H7 (cell line): ENCODE measurements around the gene INO80. TPM values are rescaled to one million over a fixed set of nuclear protein-coding genes. Genes with fewer than 3 reads are reported as not detected.
"Not testable (repeated sequence)": the region's sequence is repeated elsewhere in the genome, so short reads cannot be mapped to it uniquely, and the experiment has no call there.

Experiments used
- DNase-seq: peaks from one replicate; pipeline ENCODE4 v3.0.0; 2012
- H3K27me3 ChIP-seq: 2 replicates; pipeline ENCODE4 v1.6.0; 2011; ENCODE audit warnings: mild to moderate bottlenecking, low read length; ENCODE audit not compliant: control insufficient read depth, insufficient read depth
- H3K36me3 ChIP-seq: replicated peaks from 2 replicates; pipeline ENCODE4 v1.5.1; 2011; ENCODE audit warnings: low read length; ENCODE audit not compliant: control insufficient read depth, insufficient read depth
- H3K4me3 ChIP-seq: 2 replicates; pipeline ENCODE4 v1.5.1; 2011; ENCODE audit warnings: low read depth, mild to moderate bottlenecking, control low read depth, low read length, moderate library complexity; ENCODE audit not compliant: insufficient read depth
- total RNA-seq: library from RNA; depleted of rRNA; stranded (reverse); fragments of >200 nt; shearing (Covaris generic); gene quantifications from 2 replicates; pipeline ENCODE4 v1.2.3, GENCODE V29; 2014

The INO80 gene
- total RNA-seq, 1 experiment from 2014 or later = 17.1 TPM

DNA sequence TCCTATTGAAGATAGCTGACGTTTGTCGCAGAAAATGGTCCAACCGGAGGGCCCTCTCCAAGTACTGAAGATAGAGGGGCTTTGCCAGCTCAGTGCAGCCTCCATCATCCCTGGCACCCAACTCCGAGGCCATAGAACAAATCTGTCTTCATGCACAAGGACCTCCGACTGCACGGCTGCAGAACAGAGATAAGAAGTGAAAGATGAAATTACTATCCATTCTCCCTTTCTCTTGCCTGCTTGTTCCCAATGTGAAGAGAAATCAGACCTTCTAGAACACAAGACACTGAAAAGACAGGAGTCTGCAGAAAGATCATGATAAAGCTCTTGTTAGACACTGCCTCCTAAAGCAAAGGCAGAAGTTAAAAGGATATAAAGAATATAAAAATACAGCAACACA is 19.9 kb downstream of the INO80 start:
- Histone ChIP-seq H3K27me3 (no peaks in the 10 kb centered on the region), H3K4me3 (no peak overlapping the region), H3K36me3 (peaks cover 11% of the 10 kb centered on the region)
- no peak for DNase-seq

DNA sequence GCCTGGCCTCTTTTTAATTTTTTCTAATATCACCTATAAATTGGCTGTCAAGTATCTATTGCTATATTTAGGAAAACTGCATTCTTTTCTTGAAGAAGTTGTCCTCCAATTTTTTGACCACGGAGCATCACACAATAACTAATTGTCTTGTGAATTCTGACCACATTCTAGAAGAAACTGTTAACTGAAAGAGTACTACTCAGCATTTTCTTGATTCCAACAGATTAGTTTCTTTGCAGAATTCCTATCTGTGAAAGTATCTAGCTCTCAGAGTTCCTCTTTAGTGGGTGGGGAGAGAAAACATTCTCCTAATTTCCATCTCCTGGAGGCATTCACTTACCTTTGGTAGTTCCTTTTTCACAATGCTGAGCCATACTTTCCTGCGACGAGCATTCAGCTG is 31.1 kb downstream of the INO80 start:
- DNase-seq = no peak
- H3K4me3 ChIP-seq = no peak overlapping the region
- no peaks in the 10 kb centered on the region for H3K27me3 ChIP-seq
- H3K36me3 ChIP-seq = peaks cover 21% of the 10 kb centered on the region

DNA sequence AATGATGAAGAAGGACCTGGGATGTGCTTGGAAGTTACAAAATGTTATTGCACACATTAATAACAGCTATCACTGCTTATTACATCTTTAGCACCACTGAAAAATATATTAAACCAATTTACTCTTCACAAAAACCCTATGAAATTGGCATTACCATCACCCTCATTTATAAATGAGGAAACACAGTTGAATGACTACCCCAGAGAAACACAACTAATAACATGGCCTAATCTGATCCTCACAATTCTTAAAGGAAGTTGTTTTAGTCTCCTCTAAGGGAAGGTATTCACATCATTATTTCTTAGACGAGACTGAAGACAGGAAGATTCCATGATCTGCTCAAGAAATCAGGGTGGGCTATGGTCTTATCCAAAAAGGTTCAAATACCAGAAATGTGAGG is 35.9 kb downstream of the INO80 start:
- no peak overlapping the region for H3K4me3 ChIP-seq
- H3K36me3 ChIP-seq = peaks cover 18% of the 10 kb centered on the region
- no peaks in the 10 kb centered on the region for H3K27me3 ChIP-seq
- no peak for DNase-seq

GRCh38 chr15:41079717-41080116 is 36.4 kb downstream of the INO80 start:
- Histone ChIP-seq H3K27me3 (no peaks in the 10 kb centered on the region), H3K4me3 (no peak overlapping the region), H3K36me3 (peaks cover 14% of the 10 kb centered on the region)
- DNase-seq = no peak

DNA sequence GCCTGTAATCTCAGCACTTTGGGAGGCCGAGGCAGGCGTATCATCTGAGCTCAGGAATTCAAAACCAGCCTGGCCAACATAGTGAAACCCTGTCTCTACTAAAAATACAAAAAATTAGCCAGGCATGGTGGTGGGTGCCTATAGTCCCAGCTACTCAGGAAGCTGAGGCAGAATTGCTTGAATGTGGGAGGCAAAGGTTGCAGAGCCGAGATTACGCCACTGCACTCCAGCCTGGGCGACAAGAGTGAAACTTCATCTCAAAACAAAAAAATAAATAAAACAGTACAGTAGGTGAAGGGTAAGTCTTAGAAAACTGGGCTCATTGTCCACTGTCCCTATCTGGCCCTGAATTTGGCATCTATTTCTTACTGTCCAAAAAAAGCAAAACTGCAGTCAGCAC is 37.2 kb downstream of the INO80 start:
- not testable (repeated sequence) for H3K27me3 ChIP-seq, H3K4me3 ChIP-seq, DNase-seq
- H3K36me3 ChIP-seq = peaks cover 16% of the 10 kb centered on the region

GRCh38 chr15:41078125-41078524 is 38.0 kb downstream of the INO80 start:
- Histone ChIP-seq H3K36me3 (peaks cover 18% of the 10 kb centered on the region), H3K4me3 (no peak overlapping the region), H3K27me3 (no peaks in the 10 kb centered on the region)
- no peak for DNase-seq

DNA sequence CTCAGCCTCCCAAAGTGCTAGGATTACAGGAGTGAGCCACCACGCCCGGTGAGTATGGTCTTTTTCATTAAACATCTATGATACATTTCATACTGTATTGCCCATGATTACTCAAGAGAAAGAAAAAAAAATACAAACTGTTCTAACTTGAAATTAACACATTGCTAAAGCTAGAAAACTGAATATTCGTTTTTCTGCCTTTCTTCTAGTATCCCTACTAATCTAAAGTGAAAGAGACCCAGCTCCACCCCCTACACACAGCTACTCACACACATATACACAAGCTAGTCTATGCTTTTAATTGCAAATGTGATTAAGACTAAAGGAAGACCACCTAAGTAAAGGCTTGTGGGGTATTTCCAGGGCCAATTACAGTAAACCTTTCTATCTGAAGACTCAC is 43.1 kb downstream of the INO80 start:
- Histone ChIP-seq H3K36me3 (peaks cover 16% of the 10 kb centered on the region), H3K4me3 (no peak overlapping the region), H3K27me3 (no peaks in the 10 kb centered on the region)
- DNase-seq = no peak

GRCh38 chr15:41072013-41072412 is 44.1 kb downstream of the INO80 start:
- peaks cover 17% of the 10 kb centered on the region for H3K36me3 ChIP-seq

GRCh38 chr15:41066516-41066915 is 49.6 kb downstream of the INO80 start:
- Histone ChIP-seq H3K36me3 (peaks cover 19% of the 10 kb centered on the region), H3K4me3 (no peak overlapping the region), H3K27me3 (no peaks in the 10 kb centered on the region)
- DNase-seq = no peak

More at GRCh38 chr15:41072013-41072412, 44.1 kb downstream of the INO80 start:
- Histone ChIP-seq H3K27me3 (no peaks in the 10 kb centered on the region), H3K4me3 (no peak overlapping the region)
- DNase-seq = no peak

DNA sequence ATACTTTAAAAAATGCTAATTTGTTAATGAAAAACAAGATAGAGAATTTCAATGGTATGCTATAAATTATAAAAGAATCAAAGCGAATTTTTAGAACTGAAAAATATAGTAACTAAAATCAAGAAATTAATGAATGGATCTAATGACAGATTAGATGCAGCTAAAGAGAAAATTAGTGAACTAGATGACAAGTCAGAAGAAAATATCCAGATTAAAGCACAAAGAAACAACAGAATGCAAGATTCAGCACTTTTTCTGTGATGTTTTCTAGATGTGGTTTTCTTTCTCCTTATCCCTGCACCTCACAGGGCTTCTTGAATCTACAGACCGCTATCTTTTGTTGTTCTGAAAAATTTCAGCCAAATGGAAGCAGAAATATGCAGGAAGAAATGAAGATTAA is 54.4 kb downstream of the INO80 start:
- no peak overlapping the region for H3K4me3 ChIP-seq
- no peaks in the 10 kb centered on the region for H3K27me3 ChIP-seq
- H3K36me3 ChIP-seq = peaks cover 14% of the 10 kb centered on the region
- no peak for DNase-seq

GRCh38 chr15:41060505-41060904 is 55.6 kb downstream of the INO80 start:
- Histone ChIP-seq H3K27me3 (no peaks in the 10 kb centered on the region), H3K36me3 (peaks cover 17% of the 10 kb centered on the region), H3K4me3 (no peak overlapping the region)
- no peak for DNase-seq

DNA sequence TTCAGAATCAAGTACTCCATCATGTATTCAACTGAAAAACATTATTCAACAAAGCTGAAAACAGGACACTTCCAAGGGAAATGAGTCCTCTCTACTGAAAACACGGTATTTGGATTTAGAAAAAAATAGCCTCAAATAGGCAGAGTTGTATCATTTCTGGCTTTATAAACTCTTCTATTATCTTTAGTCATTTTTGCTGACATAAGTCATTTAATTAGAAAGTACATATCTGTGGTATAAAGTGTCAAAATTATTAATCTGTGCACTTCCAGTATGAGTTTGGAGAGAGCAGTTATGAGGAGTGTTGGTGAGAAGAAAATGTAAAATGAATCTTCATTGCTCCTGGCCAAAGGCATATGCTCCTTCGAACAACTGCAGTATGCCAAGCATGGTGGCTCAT is 59.3 kb downstream of the INO80 start:
- peaks cover 21% of the 10 kb centered on the region for H3K36me3 ChIP-seq
- no peaks in the 10 kb centered on the region for H3K27me3 ChIP-seq

GRCh38 chr15:41055706-41056105 is 60.4 kb downstream of the INO80 start:
- no peak overlapping the region for H3K4me3 ChIP-seq
- H3K27me3 ChIP-seq = no peaks in the 10 kb centered on the region
- peaks cover 21% of the 10 kb centered on the region for H3K36me3 ChIP-seq
- no peak for DNase-seq

More for the DNA sequence above, 59.3 kb downstream of the INO80 start:
- no peak for DNase-seq
- H3K4me3 ChIP-seq = no peak overlapping the region

GRCh38 chr15:41051139-41051538 is 64.9 kb downstream of the INO80 start:
- DNase-seq = no peak
- H3K4me3 ChIP-seq = no peak overlapping the region
- peaks cover 26% of the 10 kb centered on the region for H3K36me3 ChIP-seq
- H3K27me3 ChIP-seq = no peaks in the 10 kb centered on the region

GRCh38 chr15:41048852-41049251 is 67.2 kb downstream of the INO80 start:
- Histone ChIP-seq H3K36me3 (peaks cover 19% of the 10 kb centered on the region), H3K4me3 (no peak overlapping the region), H3K27me3 (no peaks in the 10 kb centered on the region)
- no peak for DNase-seq

GRCh38 chr15:41048397-41048796 is 67.7 kb downstream of the INO80 start:
- Histone ChIP-seq H3K4me3 (no peak overlapping the region), H3K36me3 (peaks cover 17% of the 10 kb centered on the region), H3K27me3 (no peaks in the 10 kb centered on the region)
- DNase-seq = no peak
